OCI-LY7 (cell line): Measurements from ENCODE around the gene NTPCR. TPM values are rescaled to one million over a fixed set of nuclear protein-coding genes. Genes with fewer than 3 reads are reported as not detected.
"Not testable (repeated sequence)": the region's sequence is repeated elsewhere in the genome, so short reads cannot be mapped to it uniquely, and the experiment has no call there.

Experiments used
- BruUV-seq: library from RNA; stranded (reverse); fragments of 400-500 nt; replicated peaks from 2 replicates; lab custom pipeline; 2021; lab: Mats Ljungman, UMichigan
- CTCF ChIA-PET: fragments of 300-600 bp; sonication (Branson Sonifier 250); formaldehyde crosslinking; loops from one replicate; lab custom pipeline; 2022; ENCODE audit warnings: antibody characterized with exemption; ENCODE audit not compliant: unreplicated experiment; lab: Charles Lee
- POLR2A ChIA-PET: fragments of 300-600 bp; sonication (Branson Sonifier 250); formaldehyde crosslinking; loops from one replicate; lab custom pipeline; 2022; ENCODE audit warnings: antibody characterized with exemption; lab: Charles Lee
- DNase-seq: peaks from one replicate; pipeline ENCODE4 v3.0.0-alpha.2; 2015; ENCODE audit warnings: low spot score
- H2AFZ ChIP-seq: fragments of 200-600 bp; sonication (generic), shearing (Covaris generic); 2 replicates; pipeline ENCODE4 v1.6.1; 2014; ENCODE audit warnings: mild to moderate bottlenecking, antibody characterized with exemption, low read length, moderate library complexity
- H3K27ac ChIP-seq: fragments of 200-600 bp; sonication (generic); 2 replicates; pipeline ENCODE4 v1.5.1; 2014; ENCODE audit warnings: mixed run types, low read depth, mild to moderate bottlenecking, moderate library complexity, low read length, inconsistent platforms; ENCODE audit not compliant: poor library complexity, severe bottlenecking
- H3K36me3 ChIP-seq: fragments of 200-600 bp; sonication (generic); 2 replicates; pipeline ENCODE4 v1.6.1; 2014; ENCODE audit warnings: mild to moderate bottlenecking, antibody characterized with exemption, low read length, moderate library complexity, mixed read lengths; ENCODE audit not compliant: insufficient read depth
- H3K4me1 ChIP-seq: fragments of 200-600 bp; sonication (generic); 2 replicates; pipeline ENCODE4 v1.5.1; 2014; ENCODE audit warnings: mild to moderate bottlenecking, low read length; ENCODE audit not compliant: insufficient read depth, poor library complexity, severe bottlenecking
- H3K4me2 ChIP-seq: fragments of 200-600 bp; sonication (generic); 2 replicates; pipeline ENCODE4 v1.6.1; 2014; ENCODE audit warnings: mild to moderate bottlenecking, low read length
- H3K4me3 ChIP-seq: fragments of 200-600 bp; sonication (generic); 2 replicates; pipeline ENCODE4 v1.5.1; 2014; ENCODE audit warnings: mild to moderate bottlenecking, low read depth, low read length; ENCODE audit not compliant: poor library complexity, severe bottlenecking
- H3K79me2 ChIP-seq: fragments of 200-600 bp; sonication (generic); 2 replicates; pipeline ENCODE4 v1.6.1; 2016; ENCODE audit warnings: low read depth, mild to moderate bottlenecking, low read length, moderate library complexity, mixed read lengths; ENCODE audit not compliant: insufficient read depth
- H3K9me2 ChIP-seq: fragments of 200-600 bp; sonication (generic); 2 replicates; pipeline ENCODE4 v1.6.1; 2016; ENCODE audit warnings: mild to moderate bottlenecking, low read length, mixed read lengths; ENCODE audit not compliant: insufficient read depth
- H3K9me3 ChIP-seq: fragments of 200-600 bp; sonication (generic); 2 replicates; pipeline ENCODE4 v1.6.1; 2014; ENCODE audit warnings: mild to moderate bottlenecking, mixed run types, low read length, mixed read lengths
- H4K20me1 ChIP-seq: fragments of 200-600 bp; sonication (generic); 2 replicates; pipeline ENCODE4 v1.6.1; 2014; ENCODE audit warnings: mild to moderate bottlenecking, antibody characterized with exemption, low read length, moderate library complexity, mixed read lengths; ENCODE audit not compliant: insufficient read depth
- CTCF ChIP-seq: fragments of 200-600 bp; sonication (generic); conservative IDR thresholded peaks from 2 replicates; pipeline ENCODE4 v1.5.1; 2014; ENCODE audit warnings: mild to moderate bottlenecking, antibody characterized with exemption, low read length, moderate library complexity, mixed read lengths
- EZH2phosphoT487 ChIP-seq: fragments of 200-600 bp; sonication (generic); IDR thresholded peaks from 2 replicates; pipeline ENCODE4 v1.6.1; 2018; ENCODE audit warnings: low read depth, borderline replicate concordance, mild to moderate bottlenecking, mixed run types, antibody characterized with exemption, low read length, moderate library complexity, mixed read lengths
- intact Hi-C: fragments of 100-400 bp; cut with micrococcal nuclease; formaldehyde crosslinking; loops from one replicate; pipeline ENCODE4 v1.10.0; 2022; ENCODE audit not compliant: unreplicated experiment
- total RNA-seq, 2 experiments: library from RNA; depleted of rRNA in 1 of 2; stranded (reverse); fragments of >200 nt in 1 of 2; shearing (Covaris generic) in 1 of 2; gene quantifications; 2 replicates each; pipeline ENCODE4 v1.2.3, GENCODE V29; 2014 to 2022

The NTPCR gene
- total RNA-seq, 2 experiments from 2014 or later, result 17.3 to 39.1 TPM

- Histone ChIP-seq H3K27ac (no peak overlapping the region), H3K9me2 (no peaks in the 10 kb centered on the region), H3K4me3 (no peak overlapping the region), H3K36me3 (no peaks in the 10 kb centered on the region), H3K79me2 (no peaks in the 10 kb centered on the region), H3K4me1 (no peaks in the 10 kb centered on the region), H3K4me2 (no peak overlapping the region), H3K9me3 (no peaks in the 10 kb centered on the region), H4K20me1 (no peaks in the 10 kb centered on the region), H2AFZ (no peak overlapping the region)
- TF ChIP-seq EZH2phosphoT487 (no peak), CTCF (no peak)
- BruUV-seq, result no TSS peak
- POLR2A ChIA-PET, result no interaction called here
- no peak for DNase-seq
- intact Hi-C loops, result no loop called here
- CTCF ChIA-PET, result no interaction called here
These were observed 37.4 kb upstream of the NTPCR start for GRCh38 chr1:232912845-232913580.

GRCh38 chr1:232914271-232914670, 36.1 kb upstream of the NTPCR start:
- H2AFZ ChIP-seq, H3K27ac ChIP-seq, POLR2A ChIA-PET, H3K4me1 ChIP-seq, H3K9me2 ChIP-seq, H3K4me3 ChIP-seq, H3K4me2 ChIP-seq, H4K20me1 ChIP-seq, CTCF ChIA-PET, intact Hi-C loops, H3K36me3 ChIP-seq, H3K79me2 ChIP-seq, H3K9me3 ChIP-seq, DNase-seq, BruUV-seq: not testable (repeated sequence)

GRCh38 chr1:232915212-232915611, 35.2 kb upstream of the NTPCR start:
- intact Hi-C loops, result no loop called here
- H3K27ac ChIP-seq, result no peak overlapping the region
- H3K4me3 ChIP-seq, result no peak overlapping the region
- H3K4me2 ChIP-seq, result no peak overlapping the region
- H3K4me1 ChIP-seq, result no peaks in the 10 kb centered on the region
- no peak for TF ChIP-seq EZH2phosphoT487
- no peak for TF ChIP-seq CTCF
- H3K9me3 ChIP-seq, result no peaks in the 10 kb centered on the region
- no peak overlapping the region for H2AFZ ChIP-seq
- POLR2A ChIA-PET, result interaction anchor here (0.6 kb wide), 2 partner anchors 253 to 372 kb away, joined by 3 read pairs; no protein-coding TSS in a partner anchor
- no peak for DNase-seq
- H3K79me2 ChIP-seq, result no peaks in the 10 kb centered on the region
- no peaks in the 10 kb centered on the region for H4K20me1 ChIP-seq
- CTCF ChIA-PET, result interaction anchor here (1.0 kb wide), 1 partner anchor 16 kb away, joined by 3 read pairs; no protein-coding TSS in a partner anchor
- H3K36me3 ChIP-seq, result no peaks in the 10 kb centered on the region
- H3K9me2 ChIP-seq, result no peaks in the 10 kb centered on the region
- BruUV-seq, result no TSS peak
